Chondrocyte (in vitro differentiated cells): Measurements from ENCODE around the gene PIGX. TPM values are rescaled to one million over a fixed set of nuclear protein-coding genes. Genes with fewer than 3 reads are reported as not detected.

ENCODE experiments used
- DNase-seq: peaks from one replicate; pipeline ENCODE4 v3.0.0; 2021; ENCODE audit warnings: mixed read lengths, low spot score
- H3K27ac Mint-ChIP-seq: one replicate; pipeline ENCODE4 v1.8.0; 2021; ENCODE audit warnings: mild to moderate bottlenecking, moderate library complexity, mixed read lengths; ENCODE audit not compliant: unreplicated experiment
- H3K27me3 Mint-ChIP-seq: 2 replicates; pipeline ENCODE4 v1.8.0; 2021; ENCODE audit warnings: low read depth, mixed read lengths
- H3K36me3 Mint-ChIP-seq: 2 replicates; pipeline ENCODE4 v1.8.0; 2021; ENCODE audit warnings: low read depth, mixed read lengths
- H3K4me1 Mint-ChIP-seq: 2 replicates; pipeline ENCODE4 v1.8.0; 2021; ENCODE audit warnings: low read depth, mild to moderate bottlenecking, mixed read lengths
- H3K4me3 Mint-ChIP-seq: one replicate; pipeline ENCODE4 v1.8.0; 2021; ENCODE audit warnings: mild to moderate bottlenecking, moderate library complexity, mixed read lengths; ENCODE audit not compliant: unreplicated experiment
- H3K9me3 Mint-ChIP-seq: 2 replicates; pipeline ENCODE4 v1.8.0; 2021; ENCODE audit warnings: low read depth, mixed read lengths
- total RNA-seq: library from RNA; stranded (reverse); gene quantifications from 3 replicates; pipeline ENCODE4 v1.2.1, GENCODE V29; 2021
- TF ChIP-seq, protein P1 (sequence below): fragments of 200-600 bp; sonication (generic); IDR thresholded peaks from 2 replicates; pipeline ENCODE4 v1.5.0; 2021; ENCODE audit warnings: antibody characterized with exemption, mild to moderate bottlenecking, moderate library complexity

The PIGX gene
- total RNA-seq, 1 donor from 2014 or later: 27.2 TPM

DNA sequence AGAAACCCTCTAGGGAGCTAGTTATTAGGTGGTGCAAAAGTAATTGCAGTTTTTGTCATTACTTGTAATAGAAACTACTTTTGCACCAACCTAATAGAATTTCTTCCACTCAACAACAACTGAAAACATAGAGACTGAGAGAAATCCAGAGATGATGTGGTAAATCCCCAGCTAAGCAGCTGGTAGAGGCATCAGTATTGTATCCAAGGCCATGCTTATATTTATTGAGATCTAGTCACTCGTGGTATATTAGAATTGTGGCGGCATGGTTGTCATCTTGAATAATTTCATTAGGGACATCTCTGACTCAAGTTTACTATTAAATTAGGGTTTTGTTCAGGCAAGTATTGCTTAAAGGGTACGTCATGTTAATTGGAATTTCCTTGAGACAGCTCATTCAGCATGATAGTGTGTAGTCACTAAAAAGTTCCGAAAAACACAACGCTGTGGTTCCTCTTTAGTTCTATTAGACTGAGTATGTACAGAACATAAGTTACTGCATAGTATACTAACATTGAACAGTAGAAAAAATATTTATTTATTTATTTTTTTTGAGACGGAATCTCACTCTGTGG lies 62.8 kb downstream of the PIGX start:
- peaks cover 5% of the 10 kb centered on the region for H3K36me3 Mint-ChIP-seq
- DNase-seq: no peak
- H3K4me3 Mint-ChIP-seq: no peak overlapping the region
- TF ChIP-seq, protein P1, sequence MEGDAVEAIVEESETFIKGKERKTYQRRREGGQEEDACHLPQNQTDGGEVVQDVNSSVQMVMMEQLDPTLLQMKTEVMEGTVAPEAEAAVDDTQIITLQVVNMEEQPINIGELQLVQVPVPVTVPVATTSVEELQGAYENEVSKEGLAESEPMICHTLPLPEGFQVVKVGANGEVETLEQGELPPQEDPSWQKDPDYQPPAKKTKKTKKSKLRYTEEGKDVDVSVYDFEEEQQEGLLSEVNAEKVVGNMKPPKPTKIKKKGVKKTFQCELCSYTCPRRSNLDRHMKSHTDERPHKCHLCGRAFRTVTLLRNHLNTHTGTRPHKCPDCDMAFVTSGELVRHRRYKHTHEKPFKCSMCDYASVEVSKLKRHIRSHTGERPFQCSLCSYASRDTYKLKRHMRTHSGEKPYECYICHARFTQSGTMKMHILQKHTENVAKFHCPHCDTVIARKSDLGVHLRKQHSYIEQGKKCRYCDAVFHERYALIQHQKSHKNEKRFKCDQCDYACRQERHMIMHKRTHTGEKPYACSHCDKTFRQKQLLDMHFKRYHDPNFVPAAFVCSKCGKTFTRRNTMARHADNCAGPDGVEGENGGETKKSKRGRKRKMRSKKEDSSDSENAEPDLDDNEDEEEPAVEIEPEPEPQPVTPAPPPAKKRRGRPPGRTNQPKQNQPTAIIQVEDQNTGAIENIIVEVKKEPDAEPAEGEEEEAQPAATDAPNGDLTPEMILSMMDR: no peak
- peaks cover 68% of the 10 kb centered on the region for H3K4me1 Mint-ChIP-seq
- peaks cover 7% of the 10 kb centered on the region for H3K9me3 Mint-ChIP-seq
- H3K27ac Mint-ChIP-seq: no peak overlapping the region
- no peaks in the 10 kb centered on the region for H3K27me3 Mint-ChIP-seq

DNA sequence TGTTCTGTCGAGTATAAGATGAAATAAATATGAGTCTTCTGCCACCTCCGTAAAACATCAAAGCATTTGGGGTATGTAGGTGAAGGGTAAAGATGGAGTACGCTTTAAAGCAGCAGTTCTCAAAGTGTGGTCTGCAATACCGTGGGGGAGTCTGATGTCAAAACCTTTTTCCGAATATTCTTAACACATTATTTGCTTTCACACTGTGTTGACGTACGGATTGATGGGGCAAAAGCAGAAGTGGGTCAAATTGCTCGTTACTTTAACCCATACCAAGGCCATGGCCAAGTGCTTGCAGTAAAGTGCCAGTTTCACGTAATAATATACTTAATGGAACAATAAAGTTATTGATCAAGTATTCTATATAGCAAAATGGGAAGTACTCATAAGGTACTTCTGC lies 63.8 kb downstream of the PIGX start:
- Mint-ChIP-seq H3K36me3 (peaks cover 9% of the 10 kb centered on the region), H3K4me1 (peaks cover 71% of the 10 kb centered on the region), H3K27me3 (no peaks in the 10 kb centered on the region), H3K4me3 (no peak overlapping the region), H3K9me3 (peaks cover 7% of the 10 kb centered on the region), H3K27ac (no peak overlapping the region)
- DNase-seq: no peak
- TF ChIP-seq, protein P1: no peak

DNA sequence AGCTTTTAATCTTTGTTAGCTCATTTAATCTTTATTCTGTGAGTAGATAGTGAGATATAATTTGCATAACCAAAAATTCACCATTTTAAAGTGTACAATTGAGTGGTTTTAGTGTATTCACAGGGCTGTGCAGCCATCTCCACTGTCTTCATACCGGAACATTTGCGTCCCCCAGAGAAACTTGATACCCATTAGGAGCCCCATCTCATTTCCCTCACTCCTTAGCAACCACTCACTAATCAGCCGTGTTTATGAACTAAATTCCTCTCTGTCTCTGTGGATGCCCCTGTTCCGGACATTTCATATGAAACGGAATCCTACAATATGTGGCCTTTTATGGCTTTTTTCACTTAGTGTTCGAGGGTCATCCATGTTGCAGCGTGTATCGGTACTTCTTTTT lies 65.7 kb downstream of the PIGX start:
- peaks cover 4% of the 10 kb centered on the region for H3K36me3 Mint-ChIP-seq
- H3K27me3 Mint-ChIP-seq: no peaks in the 10 kb centered on the region
- peaks cover 57% of the 10 kb centered on the region for H3K4me1 Mint-ChIP-seq
- TF ChIP-seq, protein P1: no peak
- no peak for DNase-seq
- H3K9me3 Mint-ChIP-seq: no peaks in the 10 kb centered on the region
- H3K27ac Mint-ChIP-seq: peak overlapping the region; percentile 27
- no peak overlapping the region for H3K4me3 Mint-ChIP-seq

DNA sequence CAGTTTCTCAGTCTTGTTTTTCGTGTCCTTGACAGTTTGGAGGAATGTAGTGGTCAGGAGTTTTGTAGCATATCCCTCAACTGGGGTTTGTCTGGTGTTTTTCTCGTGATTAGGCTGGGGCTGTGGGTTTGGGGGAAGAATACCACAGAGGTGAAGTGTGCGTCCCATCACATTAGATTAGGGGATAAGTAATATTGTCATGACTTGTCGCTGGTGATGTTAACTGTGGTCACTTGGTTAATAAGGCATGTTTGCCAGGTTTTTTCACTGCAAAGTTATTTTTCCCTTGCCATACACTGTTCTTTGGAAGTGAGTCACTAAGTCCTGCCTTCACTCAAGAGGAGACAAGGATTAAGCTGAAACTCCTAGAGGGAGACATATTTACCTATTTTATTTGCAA lies 66.6 kb downstream of the PIGX start:
- Mint-ChIP-seq H3K27ac (peak overlapping the region; percentile 96), H3K9me3 (no peaks in the 10 kb centered on the region), H3K4me3 (no peak overlapping the region), H3K4me1 (peaks cover 48% of the 10 kb centered on the region), H3K27me3 (no peaks in the 10 kb centered on the region), H3K36me3 (peaks cover 8% of the 10 kb centered on the region)
- TF ChIP-seq, protein P1: no peak
- no peak for DNase-seq

DNA sequence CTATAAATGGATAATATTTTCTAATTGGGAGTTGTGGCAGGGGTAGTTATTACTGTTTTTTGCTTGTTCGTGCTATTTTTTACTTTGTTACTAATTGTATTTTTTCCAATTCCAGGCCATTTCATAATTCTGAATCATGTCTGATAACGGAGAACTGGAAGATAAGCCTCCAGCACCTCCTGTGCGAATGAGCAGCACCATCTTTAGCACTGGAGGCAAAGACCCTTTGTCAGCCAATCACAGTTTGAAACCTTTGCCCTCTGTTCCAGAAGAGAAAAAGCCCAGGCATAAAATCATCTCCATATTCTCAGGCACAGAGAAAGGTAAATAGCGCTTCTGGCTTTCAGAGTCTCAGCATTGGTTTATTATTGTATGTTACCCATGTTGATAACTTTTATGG lies 70.3 kb downstream of the PIGX start:
- no peak overlapping the region for H3K4me3 Mint-ChIP-seq

More for the DNA sequence above, 70.3 kb downstream of the PIGX start:
- Mint-ChIP-seq H3K27me3 (no peaks in the 10 kb centered on the region), H3K4me1 (peaks cover 28% of the 10 kb centered on the region), H3K27ac (no peak overlapping the region), H3K9me3 (no peaks in the 10 kb centered on the region), H3K36me3 (peaks cover 14% of the 10 kb centered on the region)
- TF ChIP-seq, protein P1: no peak
- DNase-seq: no peak

Other genes starting within 250 kb of the PIGX start
- 18.3 to 21.9 TPM (median 19.5 TPM) in 3 replicates for gene RNF168, start 208.6 kb upstream of the PIGX start, total RNA-seq
- not detected in 3 replicates for gene SMCO1, start 197.0 kb upstream of the PIGX start, total RNA-seq
- 12.2 to 13.8 TPM (median 12.8 TPM) in 3 replicates for gene WDR53, start 143.8 kb upstream of the PIGX start, total RNA-seq
- gene FBXO45, start 143.7 kb upstream of the PIGX start, total RNA-seq: 9.8 to 10.0 TPM (median 9.9 TPM) in 3 replicates
- 0.38 to 0.50 TPM in 2 of 3 replicates, not detected in the other for gene NRROS, start 72.7 kb upstream of the PIGX start, total RNA-seq
- 2.1 to 2.8 TPM (median 2.5 TPM) in 3 replicates for gene CEP19, start 127 bp upstream of the PIGX start, total RNA-seq
- gene PAK2, start 27.5 kb downstream of the PIGX start, total RNA-seq: 61.3 to 90.3 TPM (median 79.9 TPM) in 3 replicates
- 34.8 to 37.5 TPM (median 36.2 TPM) in 3 replicates for gene SENP5, start 155.5 kb downstream of the PIGX start, total RNA-seq
- 59.5 to 67.2 TPM (median 61.5 TPM) in 3 replicates for gene NCBP2, start 230.2 kb downstream of the PIGX start, total RNA-seq